ENCODE results near the gene LCN2.
A peak's percentile ranks its signal among the peaks of the same experiment; 100 is the strongest.

LCN2 gene
- 0 to 0.10 (median 0) reads per million in 9 experiments for total RNA-seq

- ATAC-seq (replicated peaks) (no peak), DNase-seq (no peak)
- H3K4me1 Mint-ChIP-seq (ENCODE audit: low read depth in 2 of 2), result peaks cover 4 to 6% of the 10 kb centered on the region in 2 donors
- H3K4me3 Mint-ChIP-seq, result no peak within 1 kb of the TSS
- H3K27me3 Mint-ChIP-seq, result no peaks in the 10 kb centered on the region
- H3K36me3 Mint-ChIP-seq (ENCODE audit: insufficient read depth), result no peaks in the 10 kb centered on the region
- no peaks in the 10 kb centered on the region for H3K9me3 Mint-ChIP-seq
- peak within 1 kb of the TSS; percentile 54 to 73 for H3K27ac Mint-ChIP-seq
These were observed at the start of gene LCN2 for GRCh38 chr9:128149001-128149701. Gene LCN2, plus strand, starts transcription at chr9:128149453. Its CDS starts 73 bp downstream, at chr9:128149526.

- peak overlapping the region in 1 of 2 donors; percentile 25 for H3K4me3 Mint-ChIP-seq
- peaks cover 23 to 33% of the 10 kb centered on the region in 2 donors for H3K4me1 Mint-ChIP-seq (ENCODE audit: low read depth in 2 of 2)
- no peak for ATAC-seq (replicated peaks)
- H3K27ac Mint-ChIP-seq, result peak overlapping the region in 1 of 2 donors; percentile 79
- H3K36me3 Mint-ChIP-seq (ENCODE audit: insufficient read depth), result peaks cover 35% of the 10 kb centered on the region
- no peaks in the 10 kb centered on the region for H3K9me3 Mint-ChIP-seq
- no peaks in the 10 kb centered on the region for H3K27me3 Mint-ChIP-seq
- no peak for DNase-seq
These were observed 49.2 kb upstream of the LCN2 start for GRCh38 chr9:128099932-128100491.

- Mint-ChIP-seq H3K4me3 (no peak overlapping the region), H3K36me3 (ENCODE audit: insufficient read depth) (peaks cover 37% of the 10 kb centered on the region), H3K27ac (peak overlapping the region; percentile 79 to 87), H3K27me3 (no peaks in the 10 kb centered on the region), H3K9me3 (no peaks in the 10 kb centered on the region), H3K4me1 (ENCODE audit: low read depth in 2 of 2) (peaks cover 23 to 33% of the 10 kb centered on the region in 2 donors)
- ATAC-seq (replicated peaks), result no peak
- DNase-seq, result no peak
These were observed 48.7 kb upstream of the LCN2 start for GRCh38 chr9:128100581-128100980.

GRCh38 chr9:128101231-128101661, 48.0 kb upstream of the LCN2 start:
- Mint-ChIP-seq H3K27ac (peak overlapping the region; percentile 79 to 87), H3K4me3 (no peak overlapping the region), H3K4me1 (ENCODE audit: low read depth in 2 of 2) (peaks cover 23 to 33% of the 10 kb centered on the region in 2 donors), H3K9me3 (no peaks in the 10 kb centered on the region), H3K36me3 (ENCODE audit: insufficient read depth) (peaks cover 44% of the 10 kb centered on the region), H3K27me3 (no peaks in the 10 kb centered on the region)
- ATAC-seq (replicated peaks) (no peak), DNase-seq (no peak)

DNA sequence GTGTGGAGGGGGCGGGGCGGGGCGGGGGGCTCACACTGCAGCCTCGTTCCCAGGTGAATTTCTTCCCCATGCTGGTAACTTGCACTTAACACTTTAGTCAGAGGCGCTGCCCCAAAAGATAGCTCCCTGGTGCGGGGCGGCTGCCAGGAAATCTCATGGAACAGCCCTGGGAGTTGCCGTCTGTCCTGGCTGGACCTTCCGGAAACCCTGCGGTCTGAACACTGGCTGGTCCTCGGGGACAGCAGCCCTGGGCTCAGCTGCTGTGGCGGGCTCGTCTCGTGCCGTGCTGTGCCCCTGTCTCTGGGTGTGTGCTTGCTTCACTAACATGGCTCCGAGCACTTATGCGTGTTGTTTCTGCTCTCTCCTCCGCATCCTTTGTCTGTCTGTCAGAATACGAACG, 47.6 kb upstream of the LCN2 start:
- Mint-ChIP-seq H3K9me3 (no peaks in the 10 kb centered on the region), H3K27ac (peak overlapping the region in 1 of 2 donors; percentile 87), H3K4me3 (no peak overlapping the region), H3K36me3 (ENCODE audit: insufficient read depth) (peaks cover 48% of the 10 kb centered on the region), H3K27me3 (no peaks in the 10 kb centered on the region), H3K4me1 (ENCODE audit: low read depth in 2 of 2) (peaks cover 19 to 33% of the 10 kb centered on the region in 2 donors)
- no peak for DNase-seq
- no peak for ATAC-seq (replicated peaks)

DNA sequence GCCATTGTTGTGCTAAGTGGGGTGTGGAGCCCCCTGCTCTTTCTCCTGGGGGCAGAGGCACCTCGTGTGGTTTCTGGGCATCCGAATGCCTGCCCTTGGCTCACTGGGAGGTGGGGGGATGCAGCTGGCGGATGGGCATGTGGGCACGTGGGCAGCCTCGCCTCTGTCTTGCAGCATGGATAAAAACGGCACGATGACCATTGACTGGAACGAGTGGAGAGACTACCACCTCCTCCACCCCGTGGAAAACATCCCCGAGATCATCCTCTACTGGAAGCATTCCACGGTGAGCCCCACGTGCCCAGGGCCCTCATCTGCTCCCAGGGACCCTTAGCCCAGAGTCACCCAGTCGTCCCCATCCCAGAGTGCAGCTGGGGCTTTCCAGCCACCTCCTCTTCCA, 47.1 kb upstream of the LCN2 start:
- no peak for ATAC-seq (replicated peaks)
- Mint-ChIP-seq H3K27me3 (no peaks in the 10 kb centered on the region), H3K4me3 (no peak overlapping the region), H3K36me3 (ENCODE audit: insufficient read depth) (peaks cover 51% of the 10 kb centered on the region), H3K27ac (peak overlapping the region; percentile 87 to 88), H3K9me3 (no peaks in the 10 kb centered on the region), H3K4me1 (ENCODE audit: low read depth in 2 of 2) (peaks cover 16 to 32% of the 10 kb centered on the region in 2 donors)
- no peak for DNase-seq

- Mint-ChIP-seq H3K36me3 (ENCODE audit: insufficient read depth) (peaks cover 58% of the 10 kb centered on the region), H3K4me3 (no peak overlapping the region), H3K27me3 (no peaks in the 10 kb centered on the region), H3K4me1 (ENCODE audit: low read depth in 2 of 2) (peaks cover 16 to 27% of the 10 kb centered on the region in 2 donors), H3K27ac (peak overlapping the region; percentile 87 to 88), H3K9me3 (no peaks in the 10 kb centered on the region)
- no peak for ATAC-seq (replicated peaks)
- DNase-seq, result no peak
These were observed 46.2 kb upstream of the LCN2 start for GRCh38 chr9:128102861-128103588.

DNA sequence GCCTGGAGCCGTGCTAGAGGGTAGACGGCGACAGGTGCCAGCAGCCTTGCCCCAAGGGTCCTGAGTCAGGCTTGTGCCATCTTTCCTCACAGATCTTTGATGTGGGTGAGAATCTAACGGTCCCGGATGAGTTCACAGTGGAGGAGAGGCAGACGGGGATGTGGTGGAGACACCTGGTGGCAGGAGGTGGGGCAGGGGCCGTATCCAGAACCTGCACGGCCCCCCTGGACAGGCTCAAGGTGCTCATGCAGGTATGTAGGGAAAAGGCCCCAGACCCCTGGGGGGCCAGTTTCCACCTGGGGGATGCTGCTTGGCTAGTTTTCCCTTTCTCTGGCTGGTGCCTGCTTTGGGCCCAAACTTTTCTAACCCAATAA, 45.7 kb upstream of the LCN2 start:
- Mint-ChIP-seq H3K9me3 (no peaks in the 10 kb centered on the region), H3K27me3 (no peaks in the 10 kb centered on the region), H3K4me1 (ENCODE audit: low read depth in 2 of 2) (peaks cover 16 to 23% of the 10 kb centered on the region in 2 donors), H3K4me3 (no peak overlapping the region), H3K27ac (peak overlapping the region; percentile 44 to 88), H3K36me3 (ENCODE audit: insufficient read depth) (peaks cover 59% of the 10 kb centered on the region)
- ATAC-seq (replicated peaks) (peak; percentile 65), DNase-seq (no peak)

DNA sequence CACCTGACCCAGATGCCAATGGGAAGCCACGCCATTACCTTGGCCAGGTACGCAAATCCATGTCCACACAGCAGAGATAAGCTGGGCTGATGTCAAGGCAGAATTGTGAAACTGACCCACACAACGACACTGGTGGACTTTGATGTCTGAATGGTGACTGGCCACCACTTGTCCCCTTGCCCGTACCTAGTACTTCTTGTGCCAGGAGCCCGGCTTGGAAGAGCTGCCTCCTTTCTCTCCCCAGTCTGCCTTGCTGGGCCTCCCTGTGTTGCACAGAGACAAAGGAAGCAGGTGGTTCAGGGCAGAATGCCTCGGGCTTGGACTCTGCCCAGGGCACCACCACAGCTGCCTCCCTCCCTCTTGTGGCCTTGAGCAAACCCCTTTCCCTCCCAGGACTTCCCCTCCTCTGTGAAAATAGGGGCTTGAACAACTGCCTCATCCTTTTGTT, 45.1 kb upstream of the LCN2 start:
- Mint-ChIP-seq H3K27me3 (no peaks in the 10 kb centered on the region), H3K4me3 (no peak overlapping the region), H3K27ac (peak overlapping the region in 1 of 2 donors; percentile 44), H3K9me3 (no peaks in the 10 kb centered on the region), H3K4me1 (ENCODE audit: low read depth in 2 of 2) (peaks cover 11 to 17% of the 10 kb centered on the region in 2 donors), H3K36me3 (ENCODE audit: insufficient read depth) (peaks cover 59% of the 10 kb centered on the region)
- no peak for ATAC-seq (replicated peaks)
- no peak for DNase-seq

DNA sequence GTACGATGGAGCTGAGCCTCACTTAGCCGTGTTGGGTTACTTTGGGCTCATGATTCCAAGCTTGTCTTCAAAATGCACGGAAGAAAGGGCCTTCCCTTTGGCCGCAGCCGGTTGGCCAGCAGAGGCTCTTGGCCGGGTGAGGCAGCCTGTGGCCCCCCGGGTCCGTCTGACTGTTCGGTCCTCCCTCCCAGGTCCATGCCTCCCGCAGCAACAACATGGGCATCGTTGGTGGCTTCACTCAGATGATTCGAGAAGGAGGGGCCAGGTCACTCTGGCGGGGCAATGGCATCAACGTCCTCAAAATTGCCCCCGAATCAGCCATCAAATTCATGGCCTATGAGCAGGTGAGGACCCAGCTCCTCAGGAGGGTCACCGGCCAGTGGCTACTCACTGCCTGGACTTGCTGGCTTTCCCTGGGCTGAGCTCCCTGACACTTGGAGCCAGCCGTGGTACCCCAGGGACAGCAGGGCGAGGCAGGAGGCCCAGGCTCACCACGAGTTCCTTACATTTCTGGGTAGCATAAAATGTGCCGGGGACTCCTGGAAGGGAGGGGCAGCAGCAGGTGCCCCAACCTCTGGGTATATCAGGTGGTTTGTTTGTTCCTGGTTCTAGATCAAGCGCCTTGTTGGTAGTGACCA, 43.6 kb upstream of the LCN2 start:
- ATAC-seq (replicated peaks) (no peak), DNase-seq (no peak)
- H3K27me3 Mint-ChIP-seq, result no peaks in the 10 kb centered on the region
- peaks cover 6 to 12% of the 10 kb centered on the region in 2 donors for H3K4me1 Mint-ChIP-seq (ENCODE audit: low read depth in 2 of 2)
- no peaks in the 10 kb centered on the region for H3K9me3 Mint-ChIP-seq
- peak overlapping the region in 1 of 2 donors; percentile 38 for H3K27ac Mint-ChIP-seq
- no peak overlapping the region for H3K4me3 Mint-ChIP-seq
- H3K36me3 Mint-ChIP-seq (ENCODE audit: insufficient read depth), result peaks cover 61% of the 10 kb centered on the region

DNA sequence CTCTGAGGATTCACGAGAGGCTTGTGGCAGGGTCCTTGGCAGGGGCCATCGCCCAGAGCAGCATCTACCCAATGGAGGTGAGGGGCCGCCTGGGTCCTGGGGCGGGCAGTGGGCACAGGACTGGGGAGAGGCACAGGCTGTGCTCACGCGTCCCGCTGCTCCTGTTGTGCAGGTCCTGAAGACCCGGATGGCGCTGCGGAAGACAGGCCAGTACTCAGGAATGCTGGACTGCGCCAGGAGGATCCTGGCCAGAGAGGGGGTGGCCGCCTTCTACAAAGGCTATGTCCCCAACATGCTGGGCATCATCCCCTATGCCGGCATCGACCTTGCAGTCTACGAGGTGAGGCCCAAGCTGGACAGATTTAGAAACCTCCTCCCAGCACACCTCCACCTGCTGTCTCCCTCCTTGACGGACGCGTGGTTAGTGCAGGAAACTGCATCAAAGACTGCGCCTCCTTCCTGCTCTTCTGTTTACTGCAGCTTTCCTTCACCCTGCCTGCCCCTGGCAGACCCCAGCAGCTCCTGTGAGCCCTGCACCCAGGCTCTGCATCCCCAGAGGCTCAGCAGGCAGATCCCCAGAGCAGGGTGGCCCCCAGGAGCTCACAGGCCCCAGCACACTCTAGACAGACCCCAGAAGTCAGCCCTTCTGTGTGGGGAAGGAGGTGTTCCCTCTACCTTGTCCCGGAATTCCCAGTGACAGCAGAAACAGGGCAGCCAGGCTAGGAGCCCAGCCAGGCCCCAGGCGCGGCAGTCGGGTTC, 42.9 kb upstream of the LCN2 start:
- H3K27ac Mint-ChIP-seq, result peak overlapping the region; percentile 38 to 54
- DNase-seq (no peak), ATAC-seq (replicated peaks) (no peak)
- H3K27me3 Mint-ChIP-seq, result no peaks in the 10 kb centered on the region
- H3K9me3 Mint-ChIP-seq, result no peaks in the 10 kb centered on the region
- peaks cover 6 to 9% of the 10 kb centered on the region in 2 donors for H3K4me1 Mint-ChIP-seq (ENCODE audit: low read depth in 2 of 2)
- H3K36me3 Mint-ChIP-seq (ENCODE audit: insufficient read depth), result peaks cover 54% of the 10 kb centered on the region
- no peak overlapping the region for H3K4me3 Mint-ChIP-seq

GRCh38 chr9:128106940-128107467, 42.2 kb upstream of the LCN2 start:
- no peak for ATAC-seq (replicated peaks)
- H3K27me3 Mint-ChIP-seq, result no peaks in the 10 kb centered on the region
- H3K9me3 Mint-ChIP-seq, result no peaks in the 10 kb centered on the region
- H3K27ac Mint-ChIP-seq, result peak overlapping the region in 1 of 2 donors; percentile 54
- peaks cover 6 to 9% of the 10 kb centered on the region in 2 donors for H3K4me1 Mint-ChIP-seq (ENCODE audit: low read depth in 2 of 2)
- H3K36me3 Mint-ChIP-seq (ENCODE audit: insufficient read depth), result peaks cover 53% of the 10 kb centered on the region
- no peak for DNase-seq
- H3K4me3 Mint-ChIP-seq, result no peak overlapping the region

Measured in effector memory CD8-positive, alpha-beta T cell (primary cell).